GM18505 (cell line): ENCODE data around the gene MINDY1.

Experiments
- ATAC-seq: cut with Tn5 transposase; IDR thresholded peaks from one replicate; pipeline ENCODE4 v1.9.1; 2021; ENCODE audit not compliant: unreplicated experiment
- POLR2A ChIP-seq: IDR thresholded peaks from 4 replicates; pipeline ENCODE4 v1.6.1; 2011; ENCODE audit warnings: borderline replicate concordance; ENCODE audit not compliant: insufficient read depth, insufficient read length; ENCODE audit errors: extremely low read depth

The MINDY1 gene

GRCh38 chr1:150992626-150993025 lies 14.1 kb downstream of the MINDY1 start:
- ATAC-seq = no peak
- no peak for TF ChIP-seq POLR2A

GRCh38 chr1:150987924-150988323 lies 18.8 kb downstream of the MINDY1 start:
- ATAC-seq = no peak
- no peak for TF ChIP-seq POLR2A

- ATAC-seq = no peak
- no peak for TF ChIP-seq POLR2A
Measured at GRCh38 chr1:150985179-150985825, 21.4 kb downstream of the MINDY1 start.

- ATAC-seq = no peak
- no peak for TF ChIP-seq POLR2A
Measured at GRCh38 chr1:150981805-150982712, 24.6 kb downstream of the MINDY1 start, which contains the start of gene ANXA9. TSS of gene ANXA9 (plus strand) at chr1:150982292. CDS start at chr1:150983106, 814 bp downstream.

DNA sequence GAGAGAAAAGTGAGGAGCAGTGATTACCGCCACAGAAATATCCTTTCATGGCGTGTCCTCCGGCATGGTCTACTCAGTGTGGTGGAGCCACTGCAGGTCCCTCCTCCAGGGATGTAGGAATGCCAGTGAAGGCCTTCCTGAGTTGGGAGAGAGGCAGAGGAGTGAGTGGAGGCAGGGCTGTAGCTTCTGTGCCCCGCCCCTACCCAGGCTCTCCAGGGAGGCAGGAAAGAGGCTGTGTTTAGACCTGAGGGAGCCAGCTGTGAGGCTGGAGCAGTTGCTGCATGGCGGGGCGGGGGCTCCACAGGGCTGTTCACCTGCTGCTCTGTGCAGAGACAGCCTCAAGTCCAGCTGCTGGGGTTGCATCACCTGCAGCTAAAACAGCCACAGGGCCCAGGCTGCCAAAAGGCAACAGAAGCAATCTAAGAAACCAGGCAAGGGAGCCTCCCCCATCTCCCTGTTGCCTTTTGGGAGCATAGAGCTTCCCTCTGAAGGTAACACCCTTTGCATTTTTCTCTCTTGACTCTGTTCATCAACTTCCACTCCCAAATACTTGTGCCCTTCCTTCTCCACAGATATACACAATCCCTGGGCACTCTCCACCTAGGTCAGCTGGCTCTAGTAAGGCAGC lies 25.4 kb downstream of the MINDY1 start:
- no peak for ATAC-seq

DNA sequence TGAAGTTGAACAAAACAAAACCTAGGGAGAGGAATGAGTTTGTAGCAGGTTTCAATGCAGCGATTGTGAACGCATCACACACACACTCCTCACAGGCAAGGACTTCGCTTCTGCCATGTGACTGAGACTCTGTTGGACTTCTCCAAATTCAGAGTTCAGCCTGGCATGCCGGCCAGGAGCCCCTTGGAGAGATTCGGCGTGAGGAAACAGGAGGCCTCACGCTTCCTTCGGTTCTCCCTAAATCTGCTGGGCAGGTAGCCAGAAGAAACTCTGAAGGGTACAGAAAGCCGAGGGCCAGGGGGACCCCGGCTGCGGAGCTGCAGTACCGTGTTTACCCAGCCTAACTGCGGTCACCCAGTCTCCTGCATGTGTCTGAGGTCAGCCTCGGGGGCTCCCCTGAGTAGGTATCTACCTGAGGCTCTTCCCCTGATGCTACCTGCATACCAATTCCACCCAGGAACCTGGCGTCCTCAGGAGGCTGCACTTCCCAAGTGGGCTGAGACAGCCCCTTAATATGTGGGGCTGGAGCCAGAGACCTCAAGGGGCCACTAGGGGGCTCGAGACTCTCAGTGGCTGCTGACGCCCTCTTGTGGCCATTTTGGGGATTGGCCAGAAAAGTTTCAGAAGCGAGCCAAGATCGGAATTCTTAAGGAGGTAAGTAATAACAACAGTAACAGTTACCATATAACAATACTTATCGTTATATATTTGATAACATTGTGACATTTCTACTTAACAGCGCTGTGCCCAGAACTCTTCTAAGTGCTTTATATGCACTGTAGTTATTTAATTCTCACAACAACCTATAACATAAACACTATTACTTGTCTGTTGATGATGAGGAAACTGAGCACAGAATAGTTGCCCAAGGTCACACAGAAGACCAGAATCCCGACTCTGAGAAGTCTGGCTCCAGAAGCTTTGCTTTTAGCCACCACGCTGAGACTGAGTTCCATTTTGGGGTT lies 27.3 kb downstream of the MINDY1 start:
- TF ChIP-seq POLR2A = no peak
- no peak for ATAC-seq

More for the DNA sequence above, 25.4 kb downstream of the MINDY1 start:
- TF ChIP-seq POLR2A = no peak

- no peak for ATAC-seq
- TF ChIP-seq POLR2A = no peak
Measured at GRCh38 chr1:150976879-150977694, 29.6 kb downstream of the MINDY1 start.

- ATAC-seq = no peak
- no peak for TF ChIP-seq POLR2A
Measured at GRCh38 chr1:150976401-150976821, 30.3 kb downstream of the MINDY1 start.

- peak; percentile 50 for ATAC-seq
- peak; percentile 60 for TF ChIP-seq POLR2A
Measured at GRCh38 chr1:150974580-150975478, 31.9 kb downstream of the MINDY1 start, which contains the start of gene CERS2. TSS of gene CERS2 (minus strand) at chr1:150974835. CDS start at chr1:150969090, 5,745 bp downstream.

DNA sequence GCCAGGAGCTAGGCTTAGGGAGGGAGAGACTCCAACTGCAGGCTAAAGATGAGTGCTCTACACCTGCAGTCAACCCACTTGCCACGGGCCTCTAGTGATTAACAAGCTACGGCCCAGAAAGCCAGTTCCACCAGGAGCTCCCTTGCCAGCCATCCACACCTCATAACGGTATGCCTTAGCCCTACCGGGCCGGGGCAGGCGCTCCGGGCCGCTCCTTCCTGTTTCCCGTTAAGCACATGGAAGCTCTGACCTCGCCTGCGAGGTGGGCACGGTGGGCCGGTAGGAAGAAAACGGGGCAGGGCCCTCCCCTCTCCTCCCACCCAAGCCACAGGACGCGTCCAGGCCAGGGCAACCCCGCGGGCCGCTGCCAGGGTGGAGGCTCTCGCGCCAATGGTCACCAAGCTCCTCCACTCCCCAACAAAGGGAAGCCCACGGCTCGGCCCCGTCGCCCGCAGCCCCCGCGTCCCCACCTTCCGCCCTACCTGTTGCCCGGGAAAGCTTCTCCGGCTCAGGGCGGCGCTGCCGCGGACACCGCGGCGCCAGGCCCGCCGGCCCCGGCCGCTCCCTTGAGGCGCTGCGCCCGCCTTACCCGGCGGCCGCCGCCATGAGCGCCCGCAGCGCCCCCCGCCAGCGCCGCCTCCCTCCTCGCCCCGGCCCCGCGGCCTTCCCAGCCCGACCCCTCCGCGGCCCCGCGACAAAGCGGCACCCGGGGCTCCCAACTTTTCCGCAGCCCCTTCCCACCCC lies 32.7 kb downstream of the MINDY1 start:
- peak; percentile 43 for ATAC-seq
- TF ChIP-seq POLR2A = peak; percentile 3

GRCh38 chr1:150973258-150973835 lies 33.4 kb downstream of the MINDY1 start:
- no peak for ATAC-seq
- peak; percentile 7 for TF ChIP-seq POLR2A
